Measurements from ENCODE around the gene IL17REL. TPM values are rescaled to one million over a fixed set of nuclear protein-coding genes. Genes with fewer than 3 reads are reported as not detected.

The IL17REL gene
- total RNA-seq, 1 donor from 2014 or later, result not detected

DNA sequence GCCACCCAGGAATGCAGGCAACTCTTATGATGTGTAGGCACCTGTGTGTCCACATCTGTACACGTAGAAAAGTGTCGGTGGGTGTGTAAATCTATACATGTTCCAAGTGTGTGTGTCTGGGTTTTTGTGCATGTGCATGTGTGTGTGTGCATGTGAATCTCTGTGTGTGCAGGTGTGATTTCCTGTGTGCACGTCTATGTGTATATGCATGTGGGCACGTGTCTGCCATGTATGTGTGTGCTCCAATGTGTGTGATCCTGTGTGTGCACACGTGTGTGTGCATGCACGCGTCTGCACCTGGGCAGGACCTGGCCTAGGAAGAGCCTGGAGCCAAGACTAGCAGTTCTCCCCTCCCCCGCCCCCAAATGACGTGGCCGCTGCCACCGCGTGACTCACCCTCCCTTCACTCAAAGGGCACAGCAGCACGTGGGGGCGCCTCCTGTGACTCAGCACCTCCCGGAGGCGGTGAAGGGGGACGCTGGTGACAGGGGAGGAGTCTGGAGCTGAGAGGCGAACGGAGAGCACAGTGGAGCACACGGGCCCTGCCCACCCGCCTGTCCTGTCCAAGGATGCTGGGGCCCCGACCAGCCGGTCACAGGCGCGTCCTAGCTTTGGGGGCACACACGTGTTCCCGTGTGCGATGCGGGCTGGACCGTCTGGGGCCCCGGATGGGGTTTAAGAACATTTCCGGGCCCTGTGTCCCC lies 41.9 kb downstream of the IL17REL start:
- H3K27me3 ChIP-seq, result no peaks in the 10 kb centered on the region
- intact Hi-C loops (cut with DNase I), result loop anchor here (5.0 kb wide), 1 partner anchor 33 kb away; no protein-coding TSS in a partner anchor
- H3K9me3 ChIP-seq, result no peaks in the 10 kb centered on the region
- TF ChIP-seq, protein P1, sequence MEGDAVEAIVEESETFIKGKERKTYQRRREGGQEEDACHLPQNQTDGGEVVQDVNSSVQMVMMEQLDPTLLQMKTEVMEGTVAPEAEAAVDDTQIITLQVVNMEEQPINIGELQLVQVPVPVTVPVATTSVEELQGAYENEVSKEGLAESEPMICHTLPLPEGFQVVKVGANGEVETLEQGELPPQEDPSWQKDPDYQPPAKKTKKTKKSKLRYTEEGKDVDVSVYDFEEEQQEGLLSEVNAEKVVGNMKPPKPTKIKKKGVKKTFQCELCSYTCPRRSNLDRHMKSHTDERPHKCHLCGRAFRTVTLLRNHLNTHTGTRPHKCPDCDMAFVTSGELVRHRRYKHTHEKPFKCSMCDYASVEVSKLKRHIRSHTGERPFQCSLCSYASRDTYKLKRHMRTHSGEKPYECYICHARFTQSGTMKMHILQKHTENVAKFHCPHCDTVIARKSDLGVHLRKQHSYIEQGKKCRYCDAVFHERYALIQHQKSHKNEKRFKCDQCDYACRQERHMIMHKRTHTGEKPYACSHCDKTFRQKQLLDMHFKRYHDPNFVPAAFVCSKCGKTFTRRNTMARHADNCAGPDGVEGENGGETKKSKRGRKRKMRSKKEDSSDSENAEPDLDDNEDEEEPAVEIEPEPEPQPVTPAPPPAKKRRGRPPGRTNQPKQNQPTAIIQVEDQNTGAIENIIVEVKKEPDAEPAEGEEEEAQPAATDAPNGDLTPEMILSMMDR (IDR thresholded peaks at IDR 0.05), result no peak
- TF ChIP-seq POLR2AphosphoS5 (IDR thresholded peaks at IDR 0.05; ENCODE audit: insufficient read depth in 1 of 2, low read depth in 1 of 2) (peak; percentile 96 to 98), POLR2A (IDR thresholded peaks at IDR 0.05) (peak in 1 of 2 donors; percentile 86)
- no peaks in the 10 kb centered on the region for H3K36me3 ChIP-seq
- peak overlapping the region; percentile 89 for H3K27ac ChIP-seq
- DNase-seq (ENCODE audit: extremely low spot score in 2 of 2), result peak in 1 of 2 donors; percentile 98
- peak overlapping the region; percentile 51 to 68 for H3K4me3 ChIP-seq
- peaks cover 59% of the 10 kb centered on the region for H3K4me1 ChIP-seq

- peak overlapping the region; percentile 89 for H3K27ac ChIP-seq
- H3K9me3 ChIP-seq, result no peaks in the 10 kb centered on the region
- H3K4me1 ChIP-seq, result peaks cover 63% of the 10 kb centered on the region
- no peaks in the 10 kb centered on the region for H3K36me3 ChIP-seq
- H3K27me3 ChIP-seq, result no peaks in the 10 kb centered on the region
- intact Hi-C loops (cut with DNase I), result loop anchor here (5.0 kb wide), 2 partner anchors 33 to 222 kb away; no protein-coding TSS in a partner anchor
- TF ChIP-seq, protein P1 (IDR thresholded peaks at IDR 0.05), result no peak
- no peak for TF ChIP-seq POLR2A (IDR thresholded peaks at IDR 0.05)
- TF ChIP-seq POLR2AphosphoS5 (IDR thresholded peaks at IDR 0.05; ENCODE audit: insufficient read depth in 1 of 2, low read depth in 1 of 2), result no peak
- no peak overlapping the region for H3K4me3 ChIP-seq
- peak in 1 of 2 donors; percentile 92 for DNase-seq (ENCODE audit: extremely low spot score in 2 of 2)
Observed at GRCh38 chr22:49969751-49970527, 42.6 kb downstream of the IL17REL start.

DNA sequence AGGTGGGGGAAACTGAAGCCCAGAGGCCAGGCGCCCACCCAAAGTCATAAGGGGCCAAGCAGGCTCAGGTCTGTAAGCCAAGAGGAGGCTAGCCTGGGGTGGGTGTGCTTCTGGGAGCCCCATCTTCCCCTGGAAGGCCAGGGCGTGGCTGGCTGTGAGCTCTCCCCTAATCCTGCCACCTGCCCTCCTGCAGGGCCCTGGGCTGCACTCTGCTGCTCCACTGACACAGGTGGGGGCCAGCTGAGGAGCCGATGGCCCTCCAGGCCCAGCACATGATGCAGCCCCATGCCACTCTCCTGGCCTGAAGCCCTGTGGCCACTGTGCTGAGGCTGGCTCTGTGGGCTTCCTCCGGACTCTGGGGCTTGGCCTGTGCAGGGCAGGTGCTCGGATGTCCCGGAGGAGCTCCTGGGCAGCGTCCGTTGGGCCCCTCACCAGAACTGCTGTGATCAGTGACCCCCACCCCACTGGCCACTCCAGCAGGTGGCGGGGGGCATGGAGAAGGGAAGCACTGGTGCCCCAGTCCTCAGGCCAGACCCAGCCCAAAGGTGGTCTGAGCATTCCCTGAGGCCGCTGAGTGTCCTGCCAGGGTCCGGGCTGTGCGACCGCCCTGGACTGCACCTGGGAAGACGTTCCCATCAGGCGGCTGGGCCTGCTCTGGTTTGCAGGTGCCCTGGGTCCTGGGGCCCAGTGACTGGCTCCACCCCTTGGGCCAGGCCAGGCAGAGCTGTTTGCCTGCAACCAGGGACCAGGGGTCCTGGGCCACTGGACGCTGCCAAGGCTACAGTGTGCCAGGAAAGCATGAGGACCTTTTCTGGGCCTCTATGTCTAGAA lies 43.5 kb downstream of the IL17REL start:
- H3K36me3 ChIP-seq, result peaks cover 0 to 4% of the 10 kb centered on the region in 2 donors
- H3K27me3 ChIP-seq, result no peaks in the 10 kb centered on the region
- no peak overlapping the region for H3K4me3 ChIP-seq
- peaks cover 72% of the 10 kb centered on the region for H3K4me1 ChIP-seq
- H3K27ac ChIP-seq, result peak overlapping the region; percentile 89
- DNase-seq (ENCODE audit: extremely low spot score in 2 of 2), result peak in 1 of 2 donors; percentile 85
- TF ChIP-seq POLR2AphosphoS5 (IDR thresholded peaks at IDR 0.05; ENCODE audit: insufficient read depth in 1 of 2, low read depth in 1 of 2) (no peak), POLR2A (IDR thresholded peaks at IDR 0.05) (no peak)
- TF ChIP-seq, protein P1 (IDR thresholded peaks at IDR 0.05), result no peak
- no peaks in the 10 kb centered on the region for H3K9me3 ChIP-seq
- intact Hi-C loops (cut with DNase I), result loop anchor here (5.0 kb wide), 1 partner anchor 223 kb away; no protein-coding TSS in a partner anchor

GRCh38 chr22:49968313-49968830 lies 44.2 kb downstream of the IL17REL start:
- intact Hi-C loops (cut with DNase I), result loop anchor here (5.0 kb wide), 1 partner anchor 224 kb away; no protein-coding TSS in a partner anchor
- no peaks in the 10 kb centered on the region for H3K27me3 ChIP-seq
- H3K4me1 ChIP-seq, result peaks cover 79% of the 10 kb centered on the region
- H3K4me3 ChIP-seq, result no peak overlapping the region
- H3K36me3 ChIP-seq, result peaks cover 0 to 10% of the 10 kb centered on the region in 2 donors
- no peak for DNase-seq (ENCODE audit: extremely low spot score in 2 of 2)
- H3K9me3 ChIP-seq, result no peaks in the 10 kb centered on the region
- H3K27ac ChIP-seq, result peak overlapping the region; percentile 89
- no peak for TF ChIP-seq POLR2A (IDR thresholded peaks at IDR 0.05)
- TF ChIP-seq POLR2AphosphoS5 (IDR thresholded peaks at IDR 0.05; ENCODE audit: insufficient read depth in 1 of 2, low read depth in 1 of 2), result no peak
- TF ChIP-seq, protein P1 (IDR thresholded peaks at IDR 0.05), result no peak
